IMR-90 (cell line): ENCODE results near the gene MYBL2.

Experiments
- CEBPB ChIP-seq: IDR thresholded peaks from 2 replicates; pipeline ENCODE4 v1.6.1; 2012; ENCODE audit warnings: low read depth, low read length, improper control_type of control experiment
- MXI1 ChIP-seq: IDR thresholded peaks from 2 replicates; pipeline ENCODE4 v1.6.1; 2012; ENCODE audit warnings: low read depth, mild to moderate bottlenecking, low read length, moderate library complexity, borderline replicate concordance
- NFE2L2 ChIP-seq: fragments of 150-350 bp; IDR thresholded peaks from 2 replicates; pipeline ENCODE4 v1.6.1; 2016; ENCODE audit warnings: low read depth, mild to moderate bottlenecking, low read length
- POLR2A ChIP-seq: IDR thresholded peaks from 2 replicates; pipeline ENCODE4 v1.6.1; 2012; ENCODE audit warnings: mild to moderate bottlenecking, low read depth, low read length
- RAD21 ChIP-seq: IDR thresholded peaks from 2 replicates; pipeline ENCODE4 v1.6.1; 2012; ENCODE audit warnings: low read length, improper control_type of control experiment
- TF ChIP-seq, protein P1 (sequence below): fragments of 150-350 bp; IDR thresholded peaks from 2 replicates; pipeline ENCODE4 v1.6.1; 2017; ENCODE audit warnings: mild to moderate bottlenecking, antibody characterized with exemption, low read length, low read depth
- TF ChIP-seq, protein P2 (sequence below): conservative IDR thresholded peaks from 2 replicates; pipeline ENCODE4 v1.5.1; 2012; ENCODE audit warnings: mild to moderate bottlenecking, low read depth, low read length, improper control_type of control experiment

DNA sequence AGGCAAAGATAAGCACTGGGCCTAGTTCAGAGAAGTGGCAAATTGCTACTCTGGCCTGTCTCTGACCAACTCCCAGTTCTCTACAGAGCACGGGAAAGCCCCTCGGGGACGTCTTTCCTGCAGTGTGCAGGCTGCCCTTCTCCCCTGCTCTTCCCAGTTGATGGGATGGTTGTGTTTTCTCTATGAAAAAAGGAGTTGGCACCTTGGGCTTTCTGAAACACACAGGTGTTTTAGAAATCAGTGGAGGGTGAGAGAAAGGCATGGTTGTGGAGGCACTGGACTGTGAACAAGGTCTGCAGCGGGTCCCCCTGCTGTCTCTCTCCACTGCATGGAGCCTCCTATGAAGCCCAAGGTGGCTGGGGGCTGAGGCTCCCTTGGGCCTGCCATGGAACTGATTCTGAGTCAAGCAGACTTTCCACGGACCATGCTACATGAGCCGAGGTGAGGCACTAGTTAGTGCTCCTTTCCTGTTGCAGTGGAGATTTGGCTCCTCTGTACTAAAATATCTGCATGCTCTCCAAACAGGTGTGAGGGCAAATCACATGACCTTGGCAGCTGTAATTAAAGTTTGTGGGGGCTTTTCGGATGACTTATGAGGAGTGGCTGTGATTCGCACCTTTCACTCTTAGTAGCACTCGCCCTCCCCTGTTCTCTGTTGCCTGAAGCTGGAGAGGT, 43.6 kb downstream of the MYBL2 start:
- no peak for TF ChIP-seq NFE2L2
- TF ChIP-seq, protein P1, sequence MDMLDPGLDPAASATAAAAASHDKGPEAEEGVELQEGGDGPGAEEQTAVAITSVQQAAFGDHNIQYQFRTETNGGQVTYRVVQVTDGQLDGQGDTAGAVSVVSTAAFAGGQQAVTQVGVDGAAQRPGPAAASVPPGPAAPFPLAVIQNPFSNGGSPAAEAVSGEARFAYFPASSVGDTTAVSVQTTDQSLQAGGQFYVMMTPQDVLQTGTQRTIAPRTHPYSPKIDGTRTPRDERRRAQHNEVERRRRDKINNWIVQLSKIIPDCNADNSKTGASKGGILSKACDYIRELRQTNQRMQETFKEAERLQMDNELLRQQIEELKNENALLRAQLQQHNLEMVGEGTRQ: no peak
- TF ChIP-seq RAD21: no peak
- TF ChIP-seq POLR2A: no peak
- no peak for TF ChIP-seq CEBPB
- TF ChIP-seq, protein P2, sequence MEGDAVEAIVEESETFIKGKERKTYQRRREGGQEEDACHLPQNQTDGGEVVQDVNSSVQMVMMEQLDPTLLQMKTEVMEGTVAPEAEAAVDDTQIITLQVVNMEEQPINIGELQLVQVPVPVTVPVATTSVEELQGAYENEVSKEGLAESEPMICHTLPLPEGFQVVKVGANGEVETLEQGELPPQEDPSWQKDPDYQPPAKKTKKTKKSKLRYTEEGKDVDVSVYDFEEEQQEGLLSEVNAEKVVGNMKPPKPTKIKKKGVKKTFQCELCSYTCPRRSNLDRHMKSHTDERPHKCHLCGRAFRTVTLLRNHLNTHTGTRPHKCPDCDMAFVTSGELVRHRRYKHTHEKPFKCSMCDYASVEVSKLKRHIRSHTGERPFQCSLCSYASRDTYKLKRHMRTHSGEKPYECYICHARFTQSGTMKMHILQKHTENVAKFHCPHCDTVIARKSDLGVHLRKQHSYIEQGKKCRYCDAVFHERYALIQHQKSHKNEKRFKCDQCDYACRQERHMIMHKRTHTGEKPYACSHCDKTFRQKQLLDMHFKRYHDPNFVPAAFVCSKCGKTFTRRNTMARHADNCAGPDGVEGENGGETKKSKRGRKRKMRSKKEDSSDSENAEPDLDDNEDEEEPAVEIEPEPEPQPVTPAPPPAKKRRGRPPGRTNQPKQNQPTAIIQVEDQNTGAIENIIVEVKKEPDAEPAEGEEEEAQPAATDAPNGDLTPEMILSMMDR: no peak
- TF ChIP-seq MXI1: no peak
